Measurements from ENCODE around the gene SSH2.

The SSH2 gene

GRCh38 chr17:29583324-29584248 lies 346.4 kb downstream of the SSH2 start:
- in situ Hi-C loops (cut with MboI; ENCODE audit: low sequenced_read_pairs), result no loop called here

DNA sequence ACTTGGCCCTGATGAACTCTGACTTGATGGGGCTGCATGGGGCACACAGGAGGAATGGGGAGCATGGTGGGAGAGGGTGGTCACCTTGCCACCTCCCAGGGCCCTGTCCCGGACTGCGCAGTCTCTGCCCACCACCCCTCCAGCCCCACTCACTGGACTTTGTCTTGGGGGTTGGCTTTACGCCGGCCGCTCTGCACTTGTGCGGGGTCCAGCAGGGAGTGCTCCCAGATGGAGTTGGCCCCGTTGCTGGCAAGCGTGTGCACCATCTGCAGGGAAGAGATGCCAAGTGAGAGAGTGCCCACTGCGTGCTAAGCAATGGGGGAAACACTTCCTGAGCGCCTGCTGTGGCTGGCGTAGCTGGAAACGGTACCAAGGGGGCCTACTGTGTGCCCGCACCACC lies 347.3 kb downstream of the SSH2 start:
- in situ Hi-C loops (cut with MboI; ENCODE audit: low sequenced_read_pairs), result no loop called here

- in situ Hi-C loops (cut with MboI; ENCODE audit: low sequenced_read_pairs), result no loop called here
Measured at GRCh38 chr17:29582254-29582765, 347.7 kb downstream of the SSH2 start.

DNA sequence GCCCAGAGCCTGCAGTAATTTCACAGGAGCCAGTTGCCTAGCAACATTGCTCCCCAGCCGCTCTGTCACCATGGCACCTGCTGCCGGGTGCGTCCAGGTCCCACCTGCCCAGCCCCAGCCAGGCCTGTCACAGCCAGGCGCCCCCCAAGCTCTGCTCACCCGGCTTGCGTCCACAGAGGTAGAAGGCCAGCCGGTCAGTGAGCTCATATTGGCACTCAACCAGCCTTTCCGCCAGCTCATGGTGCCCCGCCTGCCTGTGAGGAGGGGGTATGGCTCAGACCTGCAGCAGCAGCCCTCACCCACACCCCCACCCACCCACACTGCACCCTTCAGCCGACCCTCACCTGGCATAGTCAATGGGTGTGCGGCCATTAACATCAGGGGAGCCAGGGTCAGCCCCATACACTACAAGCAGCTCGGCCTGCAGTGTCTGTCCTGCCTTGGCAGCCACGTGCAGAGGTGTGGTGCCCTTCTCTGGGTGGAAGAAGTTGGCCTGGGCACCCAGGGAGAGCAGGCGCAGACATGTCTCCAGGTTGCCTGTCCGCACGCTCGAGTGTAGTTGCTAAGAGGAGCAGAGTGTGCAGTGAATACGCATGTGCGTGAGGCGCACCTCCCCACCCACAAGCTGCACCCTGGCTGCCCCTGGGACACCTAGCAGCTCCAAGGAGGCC lies 348.3 kb downstream of the SSH2 start:
- in situ Hi-C loops (cut with MboI; ENCODE audit: low sequenced_read_pairs), result no loop called here

DNA sequence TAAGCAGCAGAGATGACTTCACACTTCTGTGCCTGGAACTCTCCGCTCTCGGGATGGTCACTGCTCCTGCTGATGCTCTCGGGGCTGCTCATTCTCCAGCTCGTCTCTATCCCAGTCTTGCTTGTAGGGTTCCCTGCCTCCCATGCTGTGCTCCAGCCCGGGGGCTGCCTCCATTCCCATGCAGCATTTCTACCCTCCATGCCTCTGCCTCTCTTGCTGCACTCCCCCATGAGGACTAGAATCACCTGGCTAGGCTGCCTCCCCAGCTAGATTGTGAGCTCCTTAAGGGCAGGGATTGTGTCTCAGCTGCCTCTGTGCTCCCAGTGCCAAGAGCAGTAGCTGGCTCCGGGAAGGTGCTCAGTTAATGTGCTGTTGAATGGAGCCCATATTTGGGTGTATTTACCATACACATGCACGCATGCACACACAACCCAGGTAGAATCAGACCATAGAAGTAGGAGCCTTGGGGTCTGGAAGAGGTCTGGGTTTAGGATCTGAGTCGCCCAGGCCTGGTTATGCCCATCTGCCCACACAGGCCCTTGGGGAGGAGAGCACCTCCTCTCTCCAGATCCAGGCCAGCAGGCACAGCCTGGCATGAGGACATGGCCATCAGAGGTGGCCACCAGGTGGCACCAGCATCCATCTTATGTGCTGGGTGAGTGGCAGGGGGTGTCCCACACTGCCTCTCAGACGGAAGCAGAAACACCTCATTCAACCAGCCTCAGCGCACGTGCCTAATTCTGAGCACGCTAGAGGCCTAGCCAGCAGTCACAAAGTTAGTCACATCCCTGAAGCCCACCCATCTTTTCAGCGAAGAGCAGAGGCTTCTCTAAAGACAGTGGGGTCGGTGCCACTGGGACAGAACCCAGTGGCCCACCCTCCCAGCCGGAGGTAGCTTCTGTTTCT lies 349.9 kb downstream of the SSH2 start:
- in situ Hi-C loops (cut with MboI; ENCODE audit: low sequenced_read_pairs), result no loop called here

- in situ Hi-C loops (cut with MboI; ENCODE audit: low sequenced_read_pairs), result no loop called here
Measured at GRCh38 chr17:29578626-29579485, 351.2 kb downstream of the SSH2 start.

DNA sequence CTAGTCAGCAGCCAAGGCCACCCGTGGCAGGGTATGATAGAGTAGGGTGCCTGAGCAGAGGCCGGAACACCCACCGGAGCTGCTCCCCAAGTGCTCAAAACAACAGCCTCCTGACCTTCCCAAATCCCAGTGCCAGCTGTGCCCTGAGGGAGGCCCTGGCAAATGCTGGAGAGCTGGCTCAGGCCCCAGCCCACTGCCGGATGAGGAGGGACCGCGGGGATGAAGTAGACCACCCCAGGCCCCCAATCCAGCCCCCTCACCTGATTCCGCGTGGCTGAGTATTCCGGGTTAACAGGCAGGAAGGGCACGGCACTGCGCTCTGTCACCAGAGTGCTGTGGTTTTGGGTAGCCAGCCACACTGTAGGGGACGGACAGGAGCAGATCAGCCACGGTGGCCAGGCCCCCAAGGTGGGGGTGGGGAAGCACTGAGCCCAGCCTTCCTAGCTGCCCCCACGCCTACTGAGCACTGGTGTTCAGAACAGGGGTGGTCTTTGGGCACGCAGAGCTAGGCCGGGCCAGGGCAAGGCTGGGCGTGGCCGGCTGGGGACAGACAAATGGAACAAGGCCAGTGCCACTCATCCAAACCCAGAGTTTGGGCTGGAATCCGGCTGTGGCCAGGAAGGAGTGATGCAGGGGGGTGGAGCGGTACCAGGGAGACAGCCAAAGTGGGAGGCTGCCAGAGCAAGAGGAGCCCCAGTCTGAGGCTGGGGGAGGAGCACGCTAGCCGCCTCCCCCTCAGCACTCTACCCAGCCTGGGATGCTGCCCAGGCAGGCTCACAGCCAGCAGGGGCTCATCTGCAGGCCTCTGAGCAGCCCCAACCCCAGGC lies 352.4 kb downstream of the SSH2 start:
- in situ Hi-C loops (cut with MboI; ENCODE audit: low sequenced_read_pairs), result no loop called here

DNA sequence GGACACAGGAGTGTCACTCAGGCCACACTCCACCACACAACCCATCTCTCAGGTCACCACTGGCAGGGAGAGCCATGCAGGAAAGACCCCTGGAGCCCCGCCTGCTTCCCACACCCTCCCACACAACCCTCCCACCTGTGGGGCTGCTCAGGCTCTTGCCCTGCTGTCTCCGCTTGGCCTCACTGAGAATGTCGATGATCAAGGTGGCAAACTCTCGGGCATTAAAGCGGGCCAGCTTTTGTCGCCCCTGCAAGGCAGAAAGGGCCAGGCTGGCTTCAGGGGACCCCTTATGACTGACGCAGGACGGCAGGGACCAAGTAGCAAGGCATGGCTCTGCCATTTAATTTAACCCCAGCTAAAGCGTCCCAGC lies 353.0 kb downstream of the SSH2 start:
- in situ Hi-C loops (cut with MboI; ENCODE audit: low sequenced_read_pairs), result no loop called here

GRCh38 chr17:29576214-29577000 lies 353.6 kb downstream of the SSH2 start:
- in situ Hi-C loops (cut with MboI; ENCODE audit: low sequenced_read_pairs), result no loop called here
